H9 (cell line): Measurements from ENCODE around the gene TRPM4. TPM values are rescaled to one million over a fixed set of nuclear protein-coding genes. Genes with fewer than 3 reads are reported as not detected.

Experiments
- DNase-seq: peaks from one replicate; pipeline ENCODE4 v3.0.0-alpha.2; 2017
- H2AFZ ChIP-seq: one replicate; pipeline ENCODE4 v1.6.1; 2013; ENCODE audit warnings: mild to moderate bottlenecking, low read length, control low read depth, moderate library complexity
- H2AK5ac ChIP-seq: 2 replicates; pipeline ENCODE4 v1.6.1; 2013; ENCODE audit warnings: low read length, control low read depth, mixed read lengths; ENCODE audit not compliant: insufficient read length
- H2BK120ac ChIP-seq: one replicate; pipeline ENCODE4 v1.6.1; 2013; ENCODE audit warnings: low read depth, mild to moderate bottlenecking, low read length, control low read depth, inconsistent platforms; ENCODE audit not compliant: poor library complexity, severe bottlenecking
- H2BK12ac ChIP-seq: 2 replicates; pipeline ENCODE4 v1.6.1; 2013; ENCODE audit warnings: low read length, control low read depth, mixed read lengths, low read depth; ENCODE audit not compliant: insufficient read length
- H2BK15ac ChIP-seq: 2 replicates; pipeline ENCODE4 v1.6.1; 2013; ENCODE audit warnings: low read depth, low read length, control low read depth
- H2BK20ac ChIP-seq: one replicate; pipeline ENCODE4 v1.6.1; 2013; ENCODE audit warnings: low read depth, mild to moderate bottlenecking, low read length, control low read depth, inconsistent platforms; ENCODE audit not compliant: poor library complexity, severe bottlenecking
- H2BK5ac ChIP-seq: 2 replicates; pipeline ENCODE4 v1.6.1; 2013; ENCODE audit warnings: low read length, control low read depth, mixed read lengths; ENCODE audit not compliant: insufficient read length
- H3K14ac ChIP-seq: 2 replicates; pipeline ENCODE4 v1.6.1; 2013; ENCODE audit warnings: low read length, control low read depth; ENCODE audit not compliant: insufficient read depth
- H3K18ac ChIP-seq: 2 replicates; pipeline ENCODE4 v1.6.1; 2013; ENCODE audit warnings: low read depth, mild to moderate bottlenecking, mixed read lengths, low read length, control low read depth; ENCODE audit not compliant: insufficient read length
- H3K23ac ChIP-seq: 2 replicates; pipeline ENCODE4 v1.6.1; 2013; ENCODE audit warnings: low read length, control low read depth, mixed read lengths, low read depth; ENCODE audit not compliant: insufficient read length
- H3K23me2 ChIP-seq: 2 replicates; pipeline ENCODE4 v1.6.1; 2013; ENCODE audit warnings: low read depth, mild to moderate bottlenecking, mixed read lengths, low read length, control low read depth; ENCODE audit not compliant: insufficient read length, poor library complexity, severe bottlenecking
- H3K27ac ChIP-seq: 2 replicates; pipeline ENCODE4 v1.5.1; 2013; ENCODE audit warnings: low read length, control low read depth, mixed read lengths, low read depth; ENCODE audit not compliant: insufficient read length
- H3K27me3 ChIP-seq: 2 replicates; pipeline ENCODE4 v1.6.1; 2013; ENCODE audit warnings: low read length, control low read depth, inconsistent platforms; ENCODE audit not compliant: insufficient read depth
- H3K4ac ChIP-seq: 2 replicates; pipeline ENCODE4 v1.6.1; 2013; ENCODE audit warnings: low read depth, mild to moderate bottlenecking, control low read depth, inconsistent platforms, low read length, moderate library complexity
- H3K4me1 ChIP-seq: 2 replicates; pipeline ENCODE4 v1.6.1; 2013; ENCODE audit warnings: low read length, control low read depth, inconsistent platforms; ENCODE audit not compliant: insufficient read depth
- H3K4me2 ChIP-seq: 2 replicates; pipeline ENCODE4 v1.6.1; 2013; ENCODE audit warnings: low read length, control low read depth, mixed read lengths; ENCODE audit not compliant: insufficient read length, insufficient read depth
- H3K56ac ChIP-seq: 2 replicates; pipeline ENCODE4 v1.6.1; 2013; ENCODE audit warnings: low read depth, mild to moderate bottlenecking, mixed read lengths, low read length, control low read depth; ENCODE audit not compliant: insufficient read length
- H3K79me1 ChIP-seq: 2 replicates; pipeline ENCODE4 v1.6.1; 2013; ENCODE audit warnings: low read depth, mild to moderate bottlenecking, moderate library complexity, low read length, control low read depth, inconsistent platforms; ENCODE audit not compliant: insufficient read depth, poor library complexity, severe bottlenecking
- H3K79me2 ChIP-seq: 2 replicates; pipeline ENCODE4 v1.6.1; 2013; ENCODE audit warnings: low read length, control low read depth, inconsistent platforms; ENCODE audit not compliant: insufficient read depth
- H3K9ac ChIP-seq: 2 replicates; pipeline ENCODE4 v1.6.1; 2013; ENCODE audit warnings: low read length, control low read depth, mixed read lengths; ENCODE audit not compliant: insufficient read length; ENCODE audit errors: extremely low read depth
- H3K9me3 ChIP-seq: one replicate; pipeline ENCODE4 v1.6.1; 2013; ENCODE audit warnings: low read depth, low read length, inconsistent platforms; ENCODE audit not compliant: control insufficient read depth
- H3T11ph ChIP-seq: one replicate; pipeline ENCODE4 v1.6.1; 2013; ENCODE audit warnings: mild to moderate bottlenecking, low read length, control low read depth, inconsistent platforms
- H4K20me1 ChIP-seq: one replicate; pipeline ENCODE4 v1.6.1; 2013; ENCODE audit not compliant: control insufficient read depth, insufficient read length, insufficient read depth
- H4K5ac ChIP-seq: 2 replicates; pipeline ENCODE4 v1.6.1; 2013; ENCODE audit warnings: low read depth, mild to moderate bottlenecking, mixed read lengths, low read length, control low read depth; ENCODE audit not compliant: insufficient read length
- H4K8ac ChIP-seq: replicated peaks from 2 replicates; pipeline ENCODE4 v1.6.1; 2013; ENCODE audit warnings: low read length, control low read depth, mixed read lengths, low read depth; ENCODE audit not compliant: insufficient read length
- H4K91ac ChIP-seq: 2 replicates; pipeline ENCODE4 v1.6.1; 2013; ENCODE audit warnings: low read depth, mild to moderate bottlenecking, moderate library complexity, mixed read lengths, low read length, control low read depth; ENCODE audit not compliant: insufficient read length
- H3K27ac Mint-ChIP-seq, 3 experiments: 2 replicates in 2 of 3; 3 replicates in 1 of 3; pipeline ENCODE4 v1.8.0; 2020 to 2021; ENCODE audit warnings: mixed read lengths in 3 of 3, mild to moderate bottlenecking in 1 of 3, moderate library complexity in 1 of 3
- H3K27me3 Mint-ChIP-seq: 2 replicates; pipeline ENCODE4 v1.8.0; 2021; ENCODE audit warnings: low read depth, mild to moderate bottlenecking, moderate library complexity, mixed read lengths
- H3K36me3 Mint-ChIP-seq, 3 experiments: 2 replicates in 2 of 3; 3 replicates in 1 of 3; pipeline ENCODE4 v1.8.0; 2020 to 2021; ENCODE audit warnings: low read depth in 3 of 3, mixed read lengths in 3 of 3; ENCODE audit not compliant: insufficient read depth in 1 of 3
- H3K4me1 Mint-ChIP-seq, 2 experiments: 2 replicates each; pipeline ENCODE4 v1.8.0; 2020; ENCODE audit warnings: mixed read lengths in 2 of 2
- H3K4me3 Mint-ChIP-seq, 2 experiments: 2 replicates in 1 of 2; 3 replicates in 1 of 2; pipeline ENCODE4 v1.8.0; 2020 to 2021; ENCODE audit warnings: mild to moderate bottlenecking in 2 of 2, mixed read lengths in 2 of 2, moderate library complexity in 1 of 2
- H3K9me3 Mint-ChIP-seq, 2 experiments: 2 replicates in 1 of 2; 3 replicates in 1 of 2; pipeline ENCODE4 v1.8.0; 2020; ENCODE audit warnings: mild to moderate bottlenecking in 2 of 2, mixed read lengths in 2 of 2, moderate library complexity in 1 of 2
- WGBS: extraction: QIAGEN DNeasy Blood & Tissue Kit; methylation state at CpG from one replicate; pipeline ENCODE4 v1.1.7; 2013; ENCODE audit warnings: missing lambda C conversion rate, low lambda C conversion rate, mixed read lengths; ENCODE audit not compliant: insufficient read length; ENCODE audit errors: extremely low coverage; 5-methylcytosine and 5-hydroxymethylcytosine counted together
- total RNA-seq: library from RNA; stranded (reverse); gene quantifications from 2 replicates; pipeline ENCODE4 v1.2.1, GENCODE V29; 2021
- TF ChIP-seq, protein P1 (sequence below): fragments of 200-600 bp; sonication (generic); conservative IDR thresholded peaks from 3 replicates; pipeline ENCODE4 v1.8.0; 2021; ENCODE audit warnings: antibody characterized with exemption, mild to moderate bottlenecking

The TRPM4 gene
- total RNA-seq, 1 experiment from 2014 or later, result 6.9 TPM

DNA sequence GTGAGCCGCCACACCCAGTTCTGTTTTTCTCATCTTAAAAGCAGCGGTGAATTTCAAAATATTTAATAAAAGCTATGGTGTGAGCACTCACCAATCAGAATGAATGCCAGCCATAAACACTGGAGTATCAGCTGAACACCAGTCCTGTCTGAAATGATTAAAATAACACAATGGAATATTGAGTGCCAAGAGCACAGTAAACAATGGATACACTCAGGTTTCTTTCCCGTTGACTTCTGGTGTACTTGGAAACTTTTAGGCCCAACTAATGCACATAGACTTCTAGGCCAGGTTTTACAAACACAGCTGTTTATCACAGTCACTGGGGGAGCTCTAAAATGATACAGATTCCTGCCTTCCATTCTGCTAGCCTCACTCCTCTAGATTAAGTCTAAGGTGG is 99.1 kb downstream of the TRPM4 start:
- no peaks in the 10 kb centered on the region for H4K20me1 ChIP-seq
- H2AK5ac ChIP-seq, result no peak overlapping the region
- H3K79me2 ChIP-seq, result no peaks in the 10 kb centered on the region
- H4K91ac ChIP-seq, result no peak overlapping the region
- H3K56ac ChIP-seq, result no peak overlapping the region
- no peak overlapping the region for H3K18ac ChIP-seq
- H3K4me1 ChIP-seq, result no peaks in the 10 kb centered on the region
- no peak overlapping the region for H3K27ac ChIP-seq
- no peaks in the 10 kb centered on the region for H3K23me2 ChIP-seq
- Mint-ChIP-seq H3K36me3 (peaks cover 0 to 2% (median 0%) of the 10 kb centered on the region in 3 experiments; a peak in 1 of 7 replicates), H3K27ac (no peak overlapping the region), H3K9me3 (peaks cover 21 to 27% of the 10 kb centered on the region in 2 experiments), H3K27me3 (peaks cover 31% of the 10 kb centered on the region), H3K4me3 (no peak overlapping the region), H3K4me1 (peaks cover 0 to 6% of the 10 kb centered on the region in 2 experiments; a peak in 2 of 4 replicates)
- no peak overlapping the region for H2AFZ ChIP-seq
- DNase-seq, result no peak
- H3K27me3 ChIP-seq, result no peaks in the 10 kb centered on the region
- no CpG with 5 or more reads among the region's 3 CpGs for WGBS
- no peak overlapping the region for H4K5ac ChIP-seq
- H2BK120ac ChIP-seq, result no peak overlapping the region
- no peak overlapping the region for H4K8ac ChIP-seq
- H3K79me1 ChIP-seq, result no peaks in the 10 kb centered on the region
- no peak overlapping the region for H2BK5ac ChIP-seq
- no peak overlapping the region for H3K9ac ChIP-seq
- H3K4me2 ChIP-seq, result no peak overlapping the region
- no peak overlapping the region for H2BK15ac ChIP-seq
- TF ChIP-seq, protein P1, sequence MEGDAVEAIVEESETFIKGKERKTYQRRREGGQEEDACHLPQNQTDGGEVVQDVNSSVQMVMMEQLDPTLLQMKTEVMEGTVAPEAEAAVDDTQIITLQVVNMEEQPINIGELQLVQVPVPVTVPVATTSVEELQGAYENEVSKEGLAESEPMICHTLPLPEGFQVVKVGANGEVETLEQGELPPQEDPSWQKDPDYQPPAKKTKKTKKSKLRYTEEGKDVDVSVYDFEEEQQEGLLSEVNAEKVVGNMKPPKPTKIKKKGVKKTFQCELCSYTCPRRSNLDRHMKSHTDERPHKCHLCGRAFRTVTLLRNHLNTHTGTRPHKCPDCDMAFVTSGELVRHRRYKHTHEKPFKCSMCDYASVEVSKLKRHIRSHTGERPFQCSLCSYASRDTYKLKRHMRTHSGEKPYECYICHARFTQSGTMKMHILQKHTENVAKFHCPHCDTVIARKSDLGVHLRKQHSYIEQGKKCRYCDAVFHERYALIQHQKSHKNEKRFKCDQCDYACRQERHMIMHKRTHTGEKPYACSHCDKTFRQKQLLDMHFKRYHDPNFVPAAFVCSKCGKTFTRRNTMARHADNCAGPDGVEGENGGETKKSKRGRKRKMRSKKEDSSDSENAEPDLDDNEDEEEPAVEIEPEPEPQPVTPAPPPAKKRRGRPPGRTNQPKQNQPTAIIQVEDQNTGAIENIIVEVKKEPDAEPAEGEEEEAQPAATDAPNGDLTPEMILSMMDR, result no peak
- no peaks in the 10 kb centered on the region for H3K9me3 ChIP-seq
- H3K23ac ChIP-seq, result no peak overlapping the region
- H3K4ac ChIP-seq, result no peak overlapping the region
- H2BK12ac ChIP-seq, result no peak overlapping the region
- H3T11ph ChIP-seq, result no peak overlapping the region
- H3K14ac ChIP-seq, result no peak overlapping the region
- H2BK20ac ChIP-seq, result no peak overlapping the region

Other genes with a start within 250 kb of the TRPM4 start
- gene DHDH, start 224.1 kb upstream of the TRPM4 start, total RNA-seq, result 1.4 and 2.0 TPM in 2 replicates
- 310 and 315 TPM in 2 replicates for gene BAX, start 202.9 kb upstream of the TRPM4 start, total RNA-seq
- 1,244 and 1,245 TPM in 2 replicates for gene FTL, start 192.5 kb upstream of the TRPM4 start, total RNA-seq
- 44.3 and 45.6 TPM in 2 replicates for gene GYS1, start 164.5 kb upstream of the TRPM4 start, total RNA-seq
- 130 and 134 TPM in 2 replicates for gene RUVBL2, start 163.9 kb upstream of the TRPM4 start, total RNA-seq
- gene LHB, start 140.7 kb upstream of the TRPM4 start, total RNA-seq, result not detected in 2 replicates
- 0.46 TPM in 1 of 2 replicates, not detected in the other for gene CGB3, start 133.5 kb upstream of the TRPM4 start, total RNA-seq
- 0.55 and 0.77 TPM in 2 replicates for gene CGB2, start 125.9 kb upstream of the TRPM4 start, total RNA-seq
- gene CGB1, start 120.9 kb upstream of the TRPM4 start, total RNA-seq, result not detected in 2 replicates
- not detected in 2 replicates for gene CGB5, start 113.9 kb upstream of the TRPM4 start, total RNA-seq
- gene CGB8, start 108.7 kb upstream of the TRPM4 start, total RNA-seq, result 0.39 TPM in 1 of 2 replicates, not detected in the other
- 1.2 TPM in 2 replicates for gene CGB7, start 100.0 kb upstream of the TRPM4 start, total RNA-seq
- gene NTF4, start 93.0 kb upstream of the TRPM4 start, total RNA-seq, result 2.1 and 2.3 TPM in 2 replicates
- 0.04 TPM in 2 replicates for gene KCNA7, start 85.1 kb upstream of the TRPM4 start, total RNA-seq
- 292 and 295 TPM in 2 replicates for gene SNRNP70, start 72.3 kb upstream of the TRPM4 start, total RNA-seq
- gene LIN7B, start 43.4 kb upstream of the TRPM4 start, total RNA-seq, result 3.5 and 4.2 TPM in 2 replicates
- 0.72 and 1.1 TPM in 2 replicates for gene C19orf73, start 38.6 kb upstream of the TRPM4 start, total RNA-seq
- gene PPFIA3, start 38.2 kb upstream of the TRPM4 start, total RNA-seq, result 18.8 and 19.1 TPM in 2 replicates
- 1.8 and 1.9 TPM in 2 replicates for gene HRC, start 2.4 kb upstream of the TRPM4 start, total RNA-seq
- gene SLC6A16, start 167.4 kb downstream of the TRPM4 start, total RNA-seq, result 2.9 and 3.2 TPM in 2 replicates
- not detected in 2 replicates for gene CD37, start 177.6 kb downstream of the TRPM4 start, total RNA-seq
- gene TEAD2, start 204.6 kb downstream of the TRPM4 start, total RNA-seq, result 118 and 126 TPM in 2 replicates
- 2.3 and 3.5 TPM in 2 replicates for gene DKKL1, start 206.1 kb downstream of the TRPM4 start, total RNA-seq
- 0.39 TPM in 1 of 2 replicates, not detected in the other for gene KASH5, start 230.5 kb downstream of the TRPM4 start, total RNA-seq